IMR-90 (cell line): Measurements from ENCODE around the gene RELT. TPM values are rescaled to one million over a fixed set of nuclear protein-coding genes. Genes with fewer than 3 reads are reported as not detected.

ENCODE experiments used
- ATAC-seq: fragments of 200-7000 bp; cut with Tn5 transposase; 2 replicates; pipeline ENCODE4 v1.9.1; 2020; ENCODE audit warnings: low read depth, mild to moderate bottlenecking, moderate library complexity
- BruUV-seq: library from RNA; stranded (reverse); fragments of 400-500 nt; replicated peaks from 2 replicates; lab custom pipeline; 2021; lab: Mats Ljungman, UMichigan
- CTCF ChIA-PET: fragments of 300-600 bp; formaldehyde crosslinking; extraction: SDS; loops from one replicate; lab custom pipeline; 2021; ENCODE audit warnings: antibody characterized with exemption; lab: Yijun Ruan, JAX
- POLR2A ChIA-PET: fragments of 300-600 bp; sonication (Branson Sonifier 250); formaldehyde crosslinking; loops from one replicate; lab custom pipeline; 2022; ENCODE audit warnings: antibody characterized with exemption; ENCODE audit not compliant: unreplicated experiment; lab: Charles Lee
- DNase-seq: peaks from one replicate; pipeline ENCODE4 v3.0.0; 2013
- H2AFZ ChIP-seq: replicated peaks from 2 replicates; pipeline ENCODE3; 2013; ENCODE audit warnings: low read length, mild to moderate bottlenecking; ENCODE audit not compliant: poor library complexity
- H2AK5ac ChIP-seq: 2 replicates; pipeline ENCODE4 v1.6.1; 2013; ENCODE audit warnings: low read depth, low read length, inconsistent platforms
- H2AK9ac ChIP-seq: replicated peaks from 2 replicates; pipeline ENCODE3; 2013; ENCODE audit warnings: mild to moderate bottlenecking, low read depth, low read length, moderate library complexity; ENCODE audit not compliant: poor library complexity
- H2BK120ac ChIP-seq: 2 replicates; pipeline ENCODE4 v1.6.1; 2013; ENCODE audit warnings: low read depth, low read length, inconsistent platforms
- H2BK15ac ChIP-seq: 3 replicates; pipeline ENCODE4 v1.6.1; 2013; ENCODE audit warnings: low read depth, low read length, inconsistent platforms
- H2BK20ac ChIP-seq: 2 replicates; pipeline ENCODE4 v1.6.1; 2013; ENCODE audit warnings: low read depth, mild to moderate bottlenecking, inconsistent platforms, low read length, moderate library complexity
- H2BK5ac ChIP-seq: 2 replicates; pipeline ENCODE4 v1.6.1; 2013; ENCODE audit warnings: mild to moderate bottlenecking, low read depth, low read length, inconsistent platforms; ENCODE audit not compliant: poor library complexity, severe bottlenecking
- H3K14ac ChIP-seq: replicated peaks from 2 replicates; pipeline ENCODE4 v1.6.1; 2013; ENCODE audit warnings: low read depth, low read length, inconsistent platforms
- H3K18ac ChIP-seq: 2 replicates; pipeline ENCODE4 v1.6.1; 2013; ENCODE audit warnings: low read depth, low read length, control low read depth
- H3K23ac ChIP-seq: 2 replicates; pipeline ENCODE4 v1.6.1; 2013; ENCODE audit warnings: low read depth, low read length, inconsistent platforms
- H3K27ac ChIP-seq: 2 replicates; pipeline ENCODE4 v1.5.1; 2013; ENCODE audit warnings: mild to moderate bottlenecking, control low read depth, low read length; ENCODE audit not compliant: insufficient read depth
- H3K27me3 ChIP-seq: 2 replicates; pipeline ENCODE4 v1.6.1; 2013; ENCODE audit warnings: low read length; ENCODE audit not compliant: control insufficient read depth, insufficient read depth
- H3K36me3 ChIP-seq: 2 replicates; pipeline ENCODE4 v1.6.1; 2013; ENCODE audit warnings: low read length, mixed read lengths; ENCODE audit not compliant: control insufficient read depth, insufficient read depth
- H3K4ac ChIP-seq: 2 replicates; pipeline ENCODE4 v1.6.1; 2013; ENCODE audit warnings: low read depth, low read length, inconsistent platforms
- H3K4me1 ChIP-seq: 2 replicates; pipeline ENCODE4 v1.6.1; 2013; ENCODE audit warnings: low read length, mixed read lengths; ENCODE audit not compliant: control insufficient read depth, insufficient read depth
- H3K4me2 ChIP-seq: 2 replicates; pipeline ENCODE4 v1.6.1; 2013; ENCODE audit warnings: low read depth, mild to moderate bottlenecking, control low read depth, low read length, moderate library complexity
- H3K4me3 ChIP-seq: 2 replicates; pipeline ENCODE4 v1.5.1; 2013; ENCODE audit warnings: low read depth, mild to moderate bottlenecking, control low read depth, low read length, moderate library complexity; ENCODE audit not compliant: insufficient read depth
- H3K56ac ChIP-seq: 2 replicates; pipeline ENCODE4 v1.6.1; 2013; ENCODE audit warnings: low read length, inconsistent platforms; ENCODE audit not compliant: insufficient read depth; ENCODE audit errors: extremely low read depth
- H3K79me1 ChIP-seq, 2 experiments: 2 replicates each; pipeline ENCODE4 v1.6.1; 2013; ENCODE audit warnings: low read length in 2 of 2, inconsistent platforms in 1 of 2, low read depth in 1 of 2
- H3K9ac ChIP-seq: 2 replicates; pipeline ENCODE4 v1.6.1; 2013; ENCODE audit warnings: low read depth, low read length, control low read depth
- H3K9me1 ChIP-seq: 2 replicates; pipeline ENCODE4 v1.6.1; 2013; ENCODE audit warnings: low read length, inconsistent platforms; ENCODE audit not compliant: insufficient read depth
- H3K9me3 ChIP-seq: 2 replicates; pipeline ENCODE4 v1.6.1; 2013; ENCODE audit warnings: low read length; ENCODE audit not compliant: control insufficient read depth, insufficient read depth
- H4K20me1 ChIP-seq: 2 replicates; pipeline ENCODE4 v1.6.1; 2013; ENCODE audit warnings: low read length, inconsistent platforms; ENCODE audit not compliant: insufficient read depth
- H4K5ac ChIP-seq: 2 replicates; pipeline ENCODE4 v1.6.1; 2013; ENCODE audit warnings: mild to moderate bottlenecking, low read depth, low read length, control low read depth
- H4K8ac ChIP-seq, 2 experiments: 2 replicates each; pipeline ENCODE4 v1.6.1; 2013; ENCODE audit warnings: low read depth in 2 of 2, low read length in 2 of 2, control low read depth in 1 of 2, inconsistent platforms in 1 of 2
- H4K91ac ChIP-seq: 2 replicates; pipeline ENCODE4 v1.6.1; 2013; ENCODE audit warnings: low read depth, low read length, inconsistent platforms; ENCODE audit not compliant: insufficient read depth
- RAD21 ChIP-seq: IDR thresholded peaks from 2 replicates; pipeline ENCODE4 v1.6.1; 2012; ENCODE audit warnings: low read length, improper control_type of control experiment
- RFX5 ChIP-seq: IDR thresholded peaks from 2 replicates; pipeline ENCODE4 v1.8.0; 2012; ENCODE audit warnings: low read depth, mild to moderate bottlenecking, low read length, moderate library complexity
- WGBS, 2 experiments: methylation state at CpG; one replicate each; pipeline versions ENCODE4 v1.1.5 to v1.1.7; 2013; ENCODE audit warnings: missing lambda C conversion rate in 2 of 2; ENCODE audit not compliant: insufficient read length in 1 of 2; ENCODE audit errors: extremely low coverage in 2 of 2; 5-methylcytosine and 5-hydroxymethylcytosine counted together
- dilution Hi-C: fragments of 300-500 bp; cut with HindIII; formaldehyde crosslinking; loops from one replicate; pipeline ENCODE4 v1.14.3; 2018; ENCODE audit warnings: low sequenced_read_pairs; ENCODE audit not compliant: unreplicated experiment
- in situ Hi-C: fragments of 300-500 bp; cut with MboI; formaldehyde crosslinking; loops from 3 replicates; pipeline ENCODE4 v1.14.3; 2019; ENCODE audit warnings: low sequenced_read_pairs, inconsistent platforms, mixed read lengths
- intact Hi-C: fragments of 100-400 bp; cut with micrococcal nuclease; formaldehyde crosslinking; loops from 2 replicates; pipeline ENCODE4 v1.10.0; 2022
- polyA plus RNA-seq, 3 experiments: library from polyadenylated mRNA; depleted of rRNA; stranded (reverse); fragments of >200 nt; gene quantifications; 2 replicates each; pipeline ENCODE4 v1.2.3, GENCODE V29; 2012; ENCODE audit warnings: low replicate concordance in 1 of 3
- total RNA-seq: library from RNA; depleted of rRNA; stranded (reverse); fragments of >200 nt; gene quantifications from 2 replicates; pipeline ENCODE4 v1.2.3, GENCODE V29; 2012
- TF ChIP-seq, protein P1 (sequence below): fragments of 150-350 bp; IDR thresholded peaks from 2 replicates; pipeline ENCODE4 v1.6.1; 2017; ENCODE audit warnings: mild to moderate bottlenecking, antibody characterized with exemption, low read length, low read depth

RELT gene
- total and polyA plus RNA-seq, 2 of the 4 experiments (the other 2 are of a cell fraction) = 2.3 to 5.3 TPM

DNA sequence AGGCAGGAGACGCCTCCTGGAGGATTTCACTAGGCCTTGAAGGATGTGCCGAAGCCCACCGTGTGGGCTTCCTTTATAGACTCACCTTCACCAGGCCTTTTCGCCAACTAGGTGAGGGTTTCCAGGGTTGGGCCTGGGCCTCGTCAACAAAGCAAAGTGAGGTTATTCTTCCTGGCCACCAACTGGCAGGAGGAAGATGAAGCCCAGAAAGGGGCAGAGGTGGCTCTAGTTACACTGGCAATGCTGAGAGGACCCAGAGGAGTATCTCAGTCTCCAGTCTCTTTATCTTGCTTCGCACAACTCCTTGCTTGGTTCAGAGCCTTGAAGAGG is 404 bp upstream of the RELT start:
- H3K27me3 ChIP-seq = no peaks in the 10 kb centered on the region
- H3K9me3 ChIP-seq = no peaks in the 10 kb centered on the region
- ChIA-PET POLR2A (no interaction called here), CTCF (interaction anchor here (1.6 kb wide), 1 partner anchor 18 kb away, joined by 5 read pairs; no protein-coding TSS in a partner anchor)
- no peaks in the 10 kb centered on the region for H3K36me3 ChIP-seq
- H3K27ac ChIP-seq = no peak overlapping the region
- H3K9me1 ChIP-seq = peaks cover 6% of the 10 kb centered on the region; the same call in 1 of the 2 replicates
- peaks cover 15 to 42% of the 10 kb centered on the region in 2 experiments; a peak in 3 of 4 replicates for H3K79me1 ChIP-seq
- H3K4ac ChIP-seq = peak overlapping the region; percentile 82
- intact Hi-C loops (loop anchor here (5.0 kb wide), 1 partner anchor 68 kb away; the partner anchor contains the start of gene ARHGEF17), in situ Hi-C loops (no loop called here), dilution Hi-C loops (no loop called here)
- H2BK20ac ChIP-seq = no peak overlapping the region
- peak overlapping the region; percentile 95 for H2AFZ ChIP-seq
- H3K23ac ChIP-seq = peak overlapping the region; percentile 84; the same call in 1 of the 2 replicates
- H2AK9ac ChIP-seq = peak overlapping the region; percentile 11
- H3K4me3 ChIP-seq = no peak overlapping the region
- 0 out of 3 replicates have a peak overlapping the region, but pooled peaks have one; percentile 41 for H2BK15ac ChIP-seq
- H4K5ac ChIP-seq = peak overlapping the region; percentile 0; the same call in 1 of the 2 replicates
- ATAC-seq (no peak), DNase-seq (no peak)
- peaks cover 6% of the 10 kb centered on the region; the same call in 1 of the 2 replicates for H3K4me1 ChIP-seq
- H2BK120ac ChIP-seq = peak overlapping the region; percentile 72
- H3K56ac ChIP-seq = no peak overlapping the region
- 50% methylated on average over 2 of the region's 6 CpGs; no CpG with 5 or more reads in 1 of the 2 experiments for WGBS, 2 experiments
- H3K9ac ChIP-seq = no peak overlapping the region
- peaks cover 33% of the 10 kb centered on the region; the same call in 1 of the 2 replicates for H4K20me1 ChIP-seq
- peak overlapping the region; percentile 62 to 96 for H4K8ac ChIP-seq
- H2BK5ac ChIP-seq = no peak overlapping the region
- no peak overlapping the region for H3K18ac ChIP-seq
- H2AK5ac ChIP-seq = peak overlapping the region; percentile 77
- no peak overlapping the region for H3K4me2 ChIP-seq
- TF ChIP-seq RFX5 (no peak), RAD21 (no peak)
- TF ChIP-seq, protein P1, sequence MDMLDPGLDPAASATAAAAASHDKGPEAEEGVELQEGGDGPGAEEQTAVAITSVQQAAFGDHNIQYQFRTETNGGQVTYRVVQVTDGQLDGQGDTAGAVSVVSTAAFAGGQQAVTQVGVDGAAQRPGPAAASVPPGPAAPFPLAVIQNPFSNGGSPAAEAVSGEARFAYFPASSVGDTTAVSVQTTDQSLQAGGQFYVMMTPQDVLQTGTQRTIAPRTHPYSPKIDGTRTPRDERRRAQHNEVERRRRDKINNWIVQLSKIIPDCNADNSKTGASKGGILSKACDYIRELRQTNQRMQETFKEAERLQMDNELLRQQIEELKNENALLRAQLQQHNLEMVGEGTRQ = no peak
- H4K91ac ChIP-seq = peak overlapping the region; percentile 62
- BruUV-seq = no TSS peak
- no peak overlapping the region; the same call in 1 of the 2 replicates for H3K14ac ChIP-seq
